ENCODE data around the gene ARHGDIG. TPM values are rescaled to one million over a fixed set of nuclear protein-coding genes. Genes with fewer than 3 reads are reported as not detected.

The ARHGDIG gene
- polyA plus RNA-seq = 2.6 and 15.2 TPM in 2 replicates

DNA sequence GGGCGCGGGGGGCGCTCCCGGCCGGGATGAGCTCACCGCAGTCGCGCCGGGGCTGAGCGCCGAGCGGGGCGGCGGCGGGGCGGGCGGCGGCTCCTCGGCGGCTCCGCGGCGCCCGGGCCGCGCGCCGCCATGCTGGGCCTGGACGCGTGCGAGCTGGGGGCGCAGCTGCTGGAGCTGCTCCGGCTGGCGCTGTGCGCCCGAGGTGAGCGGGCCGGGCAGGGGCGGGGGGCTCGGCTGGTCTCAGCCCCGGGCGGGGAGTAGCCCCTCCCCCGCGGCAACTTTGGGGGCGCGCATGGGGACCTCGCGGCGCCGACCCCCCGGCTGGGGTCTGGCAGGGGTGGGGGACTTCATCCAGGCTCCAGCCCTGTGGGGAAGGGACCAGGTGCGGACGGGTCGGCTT is at the start of gene ARHGDIG:
TSS of gene ARHGDIG (plus strand) at position 40 of the 400 bp plus-strand sequence. CDS start at position 130, 90 bp downstream.

DNA sequence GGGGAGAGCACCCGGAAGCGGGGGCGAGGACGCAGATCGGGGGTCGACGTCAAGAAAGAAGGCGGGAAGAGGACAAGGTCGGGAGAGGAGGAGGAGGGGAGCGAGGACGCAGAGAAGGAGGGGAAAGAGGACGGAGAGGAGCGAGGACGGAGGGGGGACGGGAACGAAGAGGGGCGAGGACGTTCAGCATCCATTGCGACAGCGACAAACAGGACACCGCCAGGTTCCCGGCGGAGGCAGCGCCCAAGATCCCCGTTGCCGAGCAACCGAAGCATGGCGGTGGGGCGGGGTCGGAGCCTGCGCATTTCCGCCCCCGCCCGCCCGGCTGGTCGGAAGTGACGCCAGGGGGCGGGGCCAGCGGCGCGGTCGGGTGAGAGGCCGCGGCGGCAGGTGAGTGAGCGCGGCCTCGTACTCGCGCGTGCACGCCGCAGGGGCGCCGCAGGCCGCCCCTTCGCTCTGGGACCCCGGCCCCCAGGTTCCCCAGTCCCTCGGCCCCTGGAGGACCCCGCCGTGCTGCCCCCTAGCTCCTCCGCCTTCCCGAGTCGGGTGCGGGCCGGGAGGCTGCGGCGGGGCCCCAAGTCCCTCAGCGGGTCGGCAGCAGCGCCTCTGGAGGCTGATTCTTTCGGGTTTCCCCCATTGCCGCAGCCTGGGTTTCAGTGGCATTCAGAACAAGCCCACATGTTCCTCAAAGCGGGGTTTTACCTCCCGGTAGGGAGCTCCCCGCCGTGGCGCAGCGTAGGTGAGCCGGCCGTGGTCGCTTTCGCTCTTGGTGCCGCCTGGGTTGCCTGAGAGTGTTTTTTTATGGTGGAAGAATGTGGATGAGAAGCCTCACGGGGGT is 45.7 kb upstream of the ARHGDIG start, which contains the start of gene FAM234A:
TSS of gene FAM234A (plus strand) at position 354 of the 838 bp plus-strand sequence. CDS start 19,593 bp downstream, outside the sequence.

DNA sequence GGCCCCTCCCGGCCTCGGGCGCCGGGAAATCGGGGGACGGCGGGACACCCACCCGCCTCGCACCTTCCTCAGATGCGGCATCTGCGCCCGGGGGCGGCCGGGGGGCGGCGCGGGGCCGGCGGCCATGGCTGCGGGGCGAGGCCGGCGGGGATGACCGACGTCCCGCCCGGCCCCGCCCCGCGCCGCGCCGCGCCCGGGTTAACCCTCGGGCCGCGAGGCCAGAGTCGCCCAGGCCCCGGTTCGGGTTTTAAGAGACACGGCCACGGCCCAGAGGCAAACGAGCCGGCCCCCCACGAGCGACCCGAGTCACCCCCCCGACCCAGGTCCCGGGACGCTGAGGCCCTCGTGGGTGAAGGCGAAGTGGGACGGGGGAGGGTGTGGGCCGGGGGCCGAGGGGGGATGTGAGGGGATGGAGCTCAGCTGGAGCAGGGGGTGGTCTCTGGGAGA is 4.6 kb upstream of the ARHGDIG start, which contains the start of gene RGS11:
TSS of gene RGS11 (minus strand) at position 159 of the 447 bp plus-strand sequence. CDS start at position 126, 33 bp downstream.

GRCh38 chr16:283033-283805 is 2.8 kb downstream of the ARHGDIG start, which contains the start of gene PDIA2:
TSS of gene PDIA2 (plus strand) at chr16:283164. CDS start at chr16:283170, 6 bp downstream.

Other genes starting within 250 kb of the ARHGDIG start
- 59.0 and 90.8 TPM in 2 replicates for gene POLR3K, start 227.0 kb upstream of the ARHGDIG start, polyA plus RNA-seq
- gene SNRNP25, start 226.8 kb upstream of the ARHGDIG start, polyA plus RNA-seq = 61.9 and 74.7 TPM in 2 replicates
- 0.64 and 1.5 TPM in 2 replicates for gene RHBDF1, start 208.0 kb upstream of the ARHGDIG start, polyA plus RNA-seq
- gene MPG, start 202.4 kb upstream of the ARHGDIG start, polyA plus RNA-seq = 2.1 and 5.7 TPM in 2 replicates
- gene NPRL3, start 141.9 kb upstream of the ARHGDIG start, polyA plus RNA-seq = 1.3 and 2.8 TPM in 2 replicates
- not detected in 2 replicates for gene HBZ, start 127.9 kb upstream of the ARHGDIG start, polyA plus RNA-seq
- 0.55 TPM in 1 of 2 replicates, not detected in the other for gene HBM, start 114.6 kb upstream of the ARHGDIG start, polyA plus RNA-seq
- gene HBA2, start 107.7 kb upstream of the ARHGDIG start, polyA plus RNA-seq = 1.9 and 48.0 TPM in 2 replicates
- gene HBA1, start 103.9 kb upstream of the ARHGDIG start, polyA plus RNA-seq = 99.3 and 127 TPM in 2 replicates
- 2.3 and 4.8 TPM in 2 replicates for gene HBQ1, start 100.1 kb upstream of the ARHGDIG start, polyA plus RNA-seq
- gene LUC7L, start 51.1 kb upstream of the ARHGDIG start, polyA plus RNA-seq = 17.1 and 24.7 TPM in 2 replicates
- 6.5 and 10.2 TPM in 2 replicates for gene FAM234A, start 45.8 kb upstream of the ARHGDIG start, polyA plus RNA-seq
- gene RGS11, start 4.6 kb upstream of the ARHGDIG start, polyA plus RNA-seq = 2.8 and 2.9 TPM in 2 replicates
- gene PDIA2, start 2.6 kb downstream of the ARHGDIG start, polyA plus RNA-seq = 4.0 TPM in 1 of 2 replicates, not detected in the other
- gene AXIN1, start 72.1 kb downstream of the ARHGDIG start, polyA plus RNA-seq = 0.25 and 0.26 TPM in 2 replicates
- 10.1 and 15.9 TPM in 2 replicates for gene MRPL28, start 89.9 kb downstream of the ARHGDIG start, polyA plus RNA-seq
- 0.07 and 0.27 TPM in 2 replicates for gene PGAP6, start 101.4 kb downstream of the ARHGDIG start, polyA plus RNA-seq
- 3.8 and 4.8 TPM in 2 replicates for gene NME4, start 116.6 kb downstream of the ARHGDIG start, polyA plus RNA-seq
- gene DECR2, start 121.3 kb downstream of the ARHGDIG start, polyA plus RNA-seq = 3.3 and 5.9 TPM in 2 replicates
- gene RAB11FIP3, start 145.1 kb downstream of the ARHGDIG start, polyA plus RNA-seq = 1.1 and 1.6 TPM in 2 replicates
- gene CAPN15, start 247.1 kb downstream of the ARHGDIG start, polyA plus RNA-seq = 0.31 and 0.76 TPM in 2 replicates